Keratinocyte (primary cell): Measurements from ENCODE around the gene LHFPL2. TPM values are rescaled to one million over a fixed set of nuclear protein-coding genes. Genes with fewer than 3 reads are reported as not detected.

Experiments used
- DNase-seq: peaks from one replicate; pipeline ENCODE4 v3.0.0-alpha.2; 2011; ENCODE audit warnings: low read depth, missing footprints, low spot score
- FAIRE-seq: peaks from 2 replicates; lab custom pipeline; 2011; peaks lifted over from hg19 to GRCh38; lab: Jason Lieb, UNC
- H2AFZ ChIP-seq: 2 replicates; pipeline ENCODE4 v1.6.0; 2012; ENCODE audit warnings: low read length, control low read depth, inconsistent platforms; ENCODE audit not compliant: control insufficient read depth
- H3K27ac ChIP-seq: 2 replicates; pipeline ENCODE4 v1.5.1; 2011; ENCODE audit warnings: low read length; ENCODE audit not compliant: control insufficient read depth, insufficient read depth
- H3K27me3 ChIP-seq: 3 replicates; pipeline ENCODE4 v1.6.0; 2011; ENCODE audit warnings: low read length; ENCODE audit not compliant: control insufficient read depth, insufficient read depth; ENCODE audit errors: extremely low read depth
- H3K36me3 ChIP-seq, 2 experiments: 2 replicates in 1 of 2; 3 replicates in 1 of 2; pipeline ENCODE4 v1.5.1; 2011; ENCODE audit warnings: low read length in 2 of 2, mild to moderate bottlenecking in 1 of 2; ENCODE audit not compliant: control insufficient read depth in 2 of 2, insufficient read depth in 2 of 2; ENCODE audit errors: extremely low read depth in 1 of 2
- H3K4me1 ChIP-seq: 3 replicates; pipeline ENCODE4 v1.5.1; 2011; ENCODE audit warnings: low read length; ENCODE audit not compliant: control insufficient read depth, insufficient read depth; ENCODE audit errors: extremely low read depth
- H3K4me2 ChIP-seq: 3 replicates; pipeline ENCODE4 v1.6.0; 2011; ENCODE audit warnings: low read depth, low read length; ENCODE audit not compliant: control insufficient read depth, insufficient read depth; ENCODE audit errors: extremely low read depth
- H3K4me3 ChIP-seq, 3 experiments: fragments of 200-600 bp in 1 of 3; sonication (generic) in 1 of 3; 2 replicates in 2 of 3; 3 replicates in 1 of 3; pipeline ENCODE4 v1.5.1; 2011 to 2016; ENCODE audit warnings: low read length in 3 of 3, mild to moderate bottlenecking in 3 of 3, control low read depth in 2 of 3, inconsistent platforms in 1 of 3, low read depth in 1 of 3, mixed read lengths in 1 of 3, mixed run types in 1 of 3, moderate library complexity in 1 of 3; ENCODE audit not compliant: control insufficient read depth in 2 of 3, insufficient read depth in 2 of 3; ENCODE audit errors: extremely low read depth in 1 of 3
- H3K79me2 ChIP-seq: 2 replicates; pipeline ENCODE4 v1.6.0; 2012; ENCODE audit warnings: low read length; ENCODE audit not compliant: control insufficient read depth, insufficient read depth
- H3K9ac ChIP-seq: 3 replicates; pipeline ENCODE4 v1.6.0; 2011; ENCODE audit warnings: low read length; ENCODE audit not compliant: control insufficient read depth, insufficient read depth; ENCODE audit errors: extremely low read depth
- H3K9me1 ChIP-seq: 3 replicates; pipeline ENCODE4 v1.6.0; 2011; ENCODE audit warnings: low read length; ENCODE audit not compliant: control insufficient read depth, insufficient read depth; ENCODE audit errors: extremely low read depth
- H3K9me3 ChIP-seq: 2 replicates; pipeline ENCODE4 v1.5.1; 2012; ENCODE audit warnings: low read depth, low read length; ENCODE audit not compliant: control insufficient read depth
- H4K20me1 ChIP-seq: 3 replicates; pipeline ENCODE4 v1.6.0; 2011; ENCODE audit warnings: low read length; ENCODE audit not compliant: control insufficient read depth, insufficient read depth; ENCODE audit errors: extremely low read depth
- CTCF ChIP-seq, 3 experiments: IDR thresholded peaks in 1 of 3; conservative IDR thresholded peaks in 1 of 3; optimal IDR thresholded peaks in 1 of 3; 2 replicates in 2 of 3; 3 replicates in 1 of 3; pipeline versions ENCODE3 to v1.5.1; 2011; ENCODE audit warnings: low read length in 3 of 3, mild to moderate bottlenecking in 3 of 3, moderate library complexity in 2 of 3, control low read depth in 1 of 3, inconsistent platforms in 1 of 3; ENCODE audit not compliant: insufficient read depth in 2 of 3; ENCODE audit errors: extremely low read depth in 1 of 3
- EZH2 ChIP-seq: IDR thresholded peaks from one replicate; pipeline ENCODE4 v1.6.1; 2012; ENCODE audit warnings: inconsistent platforms, mild to moderate bottlenecking, low read length, moderate library complexity
- dilution Hi-C: fragments of 300-500 bp; cut with MboI; formaldehyde crosslinking; loops from one replicate; pipeline ENCODE4 v1.7.0; 2020; ENCODE audit warnings: low sequenced_read_pairs; ENCODE audit not compliant: extremely low pct_ligation_motif_present
- polyA plus RNA-seq, 5 experiments: library from polyadenylated mRNA; depleted of rRNA in 3 of 5; stranded (reverse) in 3 of 5; stranded (forward) in 1 of 5; unstranded in 1 of 5; fragments of >200 nt; gene quantifications; 1 replicate in 1 of 5; 2 replicates in 3 of 5; 3 replicates in 1 of 5; pipeline versions ENCODE4 v1.2.1 to v1.2.3, GENCODE V29; 2011 to 2012; ENCODE audit warnings: missing spikeins in 2 of 5, low read depth in 1 of 5, low replicate concordance in 1 of 5

LHFPL2 gene
- polyA plus RNA-seq, 1 donor (not counting 4 experiments of a cell fraction or from before 2014, with no cell fraction given), result 11.4 TPM

DNA sequence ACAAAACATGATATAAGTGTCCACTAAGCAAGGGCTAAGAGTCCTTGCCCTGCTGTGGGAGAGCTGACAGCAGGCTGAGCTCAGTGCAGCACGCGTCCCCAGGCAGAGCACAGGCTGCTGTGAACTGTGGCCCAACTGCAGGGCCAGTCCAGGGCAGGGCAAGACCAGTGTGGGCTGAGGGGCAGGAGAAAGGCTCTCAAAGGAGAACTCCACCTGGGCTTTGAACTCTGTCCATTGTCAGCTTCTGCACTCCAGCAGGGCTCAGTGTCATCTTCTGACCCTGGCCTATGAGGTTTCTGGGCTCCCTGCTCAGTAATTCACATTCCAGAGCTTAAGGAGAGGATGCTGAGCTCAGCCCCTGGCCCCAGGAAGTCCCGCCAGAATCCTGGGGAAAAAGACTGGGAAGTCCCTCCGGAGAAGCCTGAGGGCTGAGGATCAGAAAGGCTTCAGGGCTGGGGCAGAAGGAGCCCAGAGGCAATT, 37.4 kb downstream of the LHFPL2 start:
- DNase-seq (no peak), FAIRE-seq (no peak)
- H3K27ac ChIP-seq, result no peak overlapping the region
- H3K79me2 ChIP-seq, result peaks cover 3% of the 10 kb centered on the region
- H3K9ac ChIP-seq, result no peak overlapping the region
- no peak overlapping the region for H3K4me2 ChIP-seq
- peaks cover 7% of the 10 kb centered on the region for H3K4me1 ChIP-seq
- no peaks in the 10 kb centered on the region for H3K27me3 ChIP-seq
- H3K4me3 ChIP-seq, result no peak overlapping the region
- H3K9me1 ChIP-seq, result no peaks in the 10 kb centered on the region
- H4K20me1 ChIP-seq, result no peaks in the 10 kb centered on the region
- H2AFZ ChIP-seq, result no peak overlapping the region
- dilution Hi-C loops, result no loop called here
- H3K9me3 ChIP-seq, result no peaks in the 10 kb centered on the region
- no peak for TF ChIP-seq CTCF (optimal IDR thresholded peaks at IDR 0.05 in 1 of 3, IDR thresholded peaks at IDR 0.05 in 1 of 3, conservative IDR thresholded peaks at IDR 0.05 in 1 of 3; ENCODE audit: extremely low read depth in 1 of 3, insufficient read depth in 2 of 3, low read length in 3 of 3)
- H3K36me3 ChIP-seq, result peaks cover 4 to 13% of the 10 kb centered on the region in 2 experiments

GRCh38 chr5:78610636-78611035, 37.9 kb downstream of the LHFPL2 start:
- Histone ChIP-seq H3K36me3 (peaks cover 4 to 13% of the 10 kb centered on the region in 2 experiments), H3K9me3 (no peaks in the 10 kb centered on the region), H3K4me3 (no peak overlapping the region), H3K9ac (no peak overlapping the region), H4K20me1 (no peaks in the 10 kb centered on the region), H3K27me3 (no peaks in the 10 kb centered on the region), H3K9me1 (no peaks in the 10 kb centered on the region), H3K4me2 (no peak overlapping the region), H3K27ac (no peak overlapping the region), H3K79me2 (peaks cover 3% of the 10 kb centered on the region), H3K4me1 (peaks cover 10% of the 10 kb centered on the region), H2AFZ (no peak overlapping the region)
- DNase-seq, result no peak
- TF ChIP-seq EZH2 (no peak), CTCF (optimal IDR thresholded peaks at IDR 0.05 in 1 of 3, IDR thresholded peaks at IDR 0.05 in 1 of 3, conservative IDR thresholded peaks at IDR 0.05 in 1 of 3; ENCODE audit: extremely low read depth in 1 of 3, insufficient read depth in 2 of 3, low read length in 3 of 3) (no peak)
- no peak for FAIRE-seq
- dilution Hi-C loops, result no loop called here
